Retinal pigment epithelial cell (primary cell): ENCODE measurements around the gene HBP1.

Experiments
- DNase-seq: peaks from one replicate; pipeline ENCODE4 v3.0.0-alpha.2; 2010; ENCODE audit warnings: low read depth
- H3K4me3 ChIP-seq: 2 replicates; pipeline ENCODE4 v1.5.1; 2011; ENCODE audit warnings: mild to moderate bottlenecking, low read length, control low read depth, moderate library complexity
- CTCF ChIP-seq: conservative IDR thresholded peaks from 2 replicates; pipeline ENCODE4 v1.5.1; 2011; ENCODE audit warnings: low read depth, low read length, control low read depth, inconsistent platforms

Gene HBP1

DNA sequence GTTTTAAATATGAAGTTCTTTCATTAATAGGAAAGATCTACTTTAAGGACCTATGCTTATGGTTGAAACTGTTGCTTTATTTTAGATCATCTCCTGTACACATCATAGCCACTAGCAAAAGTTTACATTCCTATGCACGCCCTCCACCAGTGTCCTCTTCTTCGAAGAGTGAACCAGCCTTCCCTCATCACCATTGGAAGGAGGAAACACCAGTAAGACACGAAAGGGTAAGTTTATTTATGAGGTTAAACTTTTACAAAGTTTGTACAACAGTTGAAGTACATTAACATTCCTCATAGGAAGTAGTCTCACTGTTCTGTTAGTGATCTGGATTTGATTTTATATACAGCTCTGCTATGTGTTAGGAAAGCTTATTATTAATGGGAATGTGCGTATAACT, 16.9 kb downstream of the HBP1 start:
- DNase-seq: no peak
- H3K4me3 ChIP-seq: no peak overlapping the region
- TF ChIP-seq CTCF: no peak

GRCh38 chr7:107186240-107186639, 17.4 kb downstream of the HBP1 start:
- H3K4me3 ChIP-seq: no peak overlapping the region
- no peak for DNase-seq
- no peak for TF ChIP-seq CTCF

- no peak for TF ChIP-seq CTCF
- DNase-seq: no peak
- H3K4me3 ChIP-seq: no peak overlapping the region
Observed at GRCh38 chr7:107187774-107188173, 19.0 kb downstream of the HBP1 start.

DNA sequence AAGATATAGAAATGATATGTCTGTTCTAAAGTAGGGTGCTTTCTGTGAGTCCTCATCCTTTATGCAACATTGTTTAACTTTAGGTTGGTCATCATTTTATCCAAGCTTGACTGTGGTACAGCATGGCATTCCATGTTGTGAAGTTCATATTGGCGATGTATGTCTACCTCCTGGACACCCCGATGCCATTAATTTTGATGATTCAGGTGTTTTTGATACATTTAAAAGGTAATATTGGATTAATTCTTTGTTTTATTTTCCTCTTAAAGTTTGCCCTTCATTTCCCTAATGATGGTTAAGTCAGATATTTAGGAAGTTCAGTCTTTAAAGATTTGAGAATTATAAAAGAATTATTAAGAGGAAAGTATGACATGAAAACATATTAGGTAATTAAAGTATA, 21.3 kb downstream of the HBP1 start:
- no peak overlapping the region for H3K4me3 ChIP-seq
- no peak for DNase-seq
- TF ChIP-seq CTCF: no peak

DNA sequence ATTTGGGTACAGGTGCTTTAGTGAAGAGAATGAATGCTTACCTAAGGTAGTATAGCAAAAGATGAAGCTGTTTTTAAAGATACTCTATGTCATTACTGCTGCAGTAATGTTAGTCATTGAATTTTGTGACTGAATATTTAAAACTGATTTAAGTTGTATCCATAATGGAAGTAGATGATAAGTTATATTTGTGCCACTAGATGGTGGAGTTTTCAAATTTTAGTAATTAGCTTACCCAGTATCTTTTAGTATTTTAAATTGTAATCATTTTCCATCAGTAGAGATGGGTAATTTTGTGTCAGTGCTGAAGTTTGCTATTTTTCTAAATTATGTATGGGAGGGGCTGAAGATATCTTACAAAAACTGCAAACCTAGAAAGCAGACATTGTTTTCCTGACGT, 25.2 kb downstream of the HBP1 start:
- H3K4me3 ChIP-seq: no peak overlapping the region
- no peak for DNase-seq
- TF ChIP-seq CTCF: no peak

GRCh38 chr7:107196834-107197610, 28.2 kb downstream of the HBP1 start:
- no peak for DNase-seq
- no peak for TF ChIP-seq CTCF
- no peak overlapping the region for H3K4me3 ChIP-seq

- H3K4me3 ChIP-seq: no peak overlapping the region
- DNase-seq: no peak
- peak; percentile 67 for TF ChIP-seq CTCF
Observed at GRCh38 chr7:107201795-107202450, 33.1 kb downstream of the HBP1 start.
